ENCODE measurements around the gene LTB4R2. TPM values are rescaled to one million over a fixed set of nuclear protein-coding genes. Genes with fewer than 3 reads are reported as not detected.

Gene LTB4R2
- total and polyA plus RNA-seq, 2 donors (not counting 1 experiment from before 2014, with no cell fraction given), result 10.7 to 11.7 TPM

- Histone ChIP-seq H3K9me3 (ENCODE audit: control extremely low read depth in 1 of 3, control insufficient read depth in 2 of 3, insufficient read depth in 1 of 3, low read length in 2 of 3) (no peaks in the 10 kb centered on the region), H2AFZ (ENCODE audit: insufficient read depth, low read depth, low read length, poor library complexity, severe bottlenecking) (peak overlapping the region; percentile 82), H3K9ac (ENCODE audit: low read length) (peak overlapping the region; percentile 70), H3K4me1 (ENCODE audit: control insufficient read depth in 2 of 2, insufficient read depth in 2 of 2, low read length in 2 of 2) (peaks cover 38 to 57% of the 10 kb centered on the region in 2 donors), H3K27me3 (replicated peaks in 1 of 4; ENCODE audit: control extremely low read depth in 1 of 4, control insufficient read depth in 3 of 4, insufficient read depth in 4 of 4, low read length in 3 of 4) (no peaks in the 10 kb centered on the region), H3K4me3 (ENCODE audit: control extremely low read depth in 1 of 5, extremely low read depth in 1 of 5, insufficient read depth in 1 of 5, low read depth in 2 of 5, low read length in 4 of 5) (peak overlapping the region; percentile 8 to 71 (median 57)), H4K20me1 (ENCODE audit: control insufficient read depth, insufficient read depth, low read length, poor library complexity, severe bottlenecking) (peaks cover 32% of the 10 kb centered on the region), H3K4me2 (replicated peaks; ENCODE audit: low read depth, low read length, poor library complexity, severe bottlenecking) (peak overlapping the region; percentile 92), H3K36me3 (replicated peaks in 1 of 2; ENCODE audit: control extremely low read depth in 1 of 2, control insufficient read depth in 1 of 2, extremely low read depth in 1 of 2, insufficient read depth in 2 of 2, low read length in 1 of 2) (peaks cover 0 to 15% of the 10 kb centered on the region in 2 experiments), H3K27ac (ENCODE audit: low read length in 2 of 2) (peak overlapping the region; percentile 65 to 83), H3K79me2 (ENCODE audit: control insufficient read depth, insufficient read depth, low read length) (peaks cover 16% of the 10 kb centered on the region)
- WGBS (ENCODE audit: insufficient coverage), result no CpG with 5 or more reads among the region's 1 CpG
- ChIA-PET CTCF (interaction anchor here (1.3 to 9.4 kb wide), 11 partner anchors 9 to 124 kb away, joined by 3 to 112 read pairs (median 7); partner anchors contain the start of genes CBLN3, KHNYN, MDP1 and RABGGTA), POLR2A (interaction anchor here (0.6 to 2.0 kb wide), 8 partner anchors 12 to 119 kb away, joined by 3 to 17 read pairs (median 6); partner anchors contain the start of genes CHMP4A, DHRS1, KHNYN and NOP9)
- H3K27ac Mint-ChIP-seq, result peak overlapping the region; percentile 91
- ATAC-seq (ENCODE audit: low read depth), result no peak
- no peaks in the 10 kb centered on the region for H3K9me3 Mint-ChIP-seq (ENCODE audit: insufficient read depth)
- peak overlapping the region; percentile 84 for H3K4me3 Mint-ChIP-seq
- TF ChIP-seq, protein P1, sequence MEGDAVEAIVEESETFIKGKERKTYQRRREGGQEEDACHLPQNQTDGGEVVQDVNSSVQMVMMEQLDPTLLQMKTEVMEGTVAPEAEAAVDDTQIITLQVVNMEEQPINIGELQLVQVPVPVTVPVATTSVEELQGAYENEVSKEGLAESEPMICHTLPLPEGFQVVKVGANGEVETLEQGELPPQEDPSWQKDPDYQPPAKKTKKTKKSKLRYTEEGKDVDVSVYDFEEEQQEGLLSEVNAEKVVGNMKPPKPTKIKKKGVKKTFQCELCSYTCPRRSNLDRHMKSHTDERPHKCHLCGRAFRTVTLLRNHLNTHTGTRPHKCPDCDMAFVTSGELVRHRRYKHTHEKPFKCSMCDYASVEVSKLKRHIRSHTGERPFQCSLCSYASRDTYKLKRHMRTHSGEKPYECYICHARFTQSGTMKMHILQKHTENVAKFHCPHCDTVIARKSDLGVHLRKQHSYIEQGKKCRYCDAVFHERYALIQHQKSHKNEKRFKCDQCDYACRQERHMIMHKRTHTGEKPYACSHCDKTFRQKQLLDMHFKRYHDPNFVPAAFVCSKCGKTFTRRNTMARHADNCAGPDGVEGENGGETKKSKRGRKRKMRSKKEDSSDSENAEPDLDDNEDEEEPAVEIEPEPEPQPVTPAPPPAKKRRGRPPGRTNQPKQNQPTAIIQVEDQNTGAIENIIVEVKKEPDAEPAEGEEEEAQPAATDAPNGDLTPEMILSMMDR (IDR thresholded peaks at IDR 0.05), result no peak
- H3K4me1 Mint-ChIP-seq, result peaks cover 61% of the 10 kb centered on the region
- no peaks in the 10 kb centered on the region for H3K27me3 Mint-ChIP-seq
- intact Hi-C loops (cut with micrococcal nuclease), result loop anchor here (1.0 to 5.0 kb wide), 4 partner anchors 20 to 300 kb away; partner anchors contain the start of gene TINF2
- DNase-seq, result no peak
These were observed 2.1 kb downstream of the LTB4R2 start for GRCh38 chr14:24311837-24312615.

All from B cell (primary cell).